Activated CD4-positive, alpha-beta T cell treated with anti-CD3 and anti-CD28 coated beads, Interleukin-2, amount 50 U/mL, for 16 hours (primary cell): ENCODE results near the gene MBD4.
"Not testable (repeated sequence)": the region's sequence is repeated elsewhere in the genome, so short reads cannot be mapped to it uniquely, and the experiment has no call there.

Source experiments
- DNase-seq: peaks from one replicate; pipeline ENCODE4 v3.0.0-alpha.2; 2020

MBD4 gene

GRCh38 chr3:129403450-129403849 is 36.3 kb downstream of the MBD4 start:
- no peak for DNase-seq

GRCh38 chr3:129402616-129403015 is 37.1 kb downstream of the MBD4 start:
- DNase-seq, result no peak

- no peak for DNase-seq
Measured at GRCh38 chr3:129402210-129402609, 37.5 kb downstream of the MBD4 start.

GRCh38 chr3:129399895-129400357 is 39.8 kb downstream of the MBD4 start:
- DNase-seq, result peak; percentile 18

GRCh38 chr3:129399145-129399894 is 40.4 kb downstream of the MBD4 start:
- DNase-seq, result peak; percentile 90

- no peak for DNase-seq
Measured at GRCh38 chr3:129398803-129399144, 41.0 kb downstream of the MBD4 start.

- DNase-seq, result not testable (repeated sequence)
Measured at GRCh38 chr3:129393760-129394564, 45.8 kb downstream of the MBD4 start.

- DNase-seq, result no peak
Measured at GRCh38 chr3:129393271-129393670, 46.5 kb downstream of the MBD4 start.

- DNase-seq, result not testable (repeated sequence)
Measured at GRCh38 chr3:129392106-129392887, 47.5 kb downstream of the MBD4 start.

GRCh38 chr3:129391583-129391982 is 48.2 kb downstream of the MBD4 start:
- DNase-seq, result not testable (repeated sequence)

- no peak for DNase-seq
Measured at GRCh38 chr3:129389572-129389937, 50.2 kb downstream of the MBD4 start.

GRCh38 chr3:129388791-129389571 is 50.8 kb downstream of the MBD4 start:
- not testable (repeated sequence) for DNase-seq

- DNase-seq, result no peak
Measured at GRCh38 chr3:129387487-129387886, 52.3 kb downstream of the MBD4 start.

GRCh38 chr3:129386984-129387383 is 52.8 kb downstream of the MBD4 start:
- no peak for DNase-seq

- not testable (repeated sequence) for DNase-seq
Measured at GRCh38 chr3:129385507-129385906, 54.2 kb downstream of the MBD4 start.

- no peak for DNase-seq
Measured at GRCh38 chr3:129384594-129385323, 55.0 kb downstream of the MBD4 start.

- DNase-seq, result not testable (repeated sequence)
Measured at GRCh38 chr3:129384103-129384502, 55.6 kb downstream of the MBD4 start.

GRCh38 chr3:129383292-129383860 is 56.4 kb downstream of the MBD4 start:
- peak; percentile 58 for DNase-seq

- no peak for DNase-seq
Measured at GRCh38 chr3:129382366-129382765, 57.4 kb downstream of the MBD4 start.
